K562 (cell line): ENCODE measurements around the gene VPS45. TPM values are rescaled to one million over a fixed set of nuclear protein-coding genes. Genes with fewer than 3 reads are reported as not detected.

Experiments used
- BCOR ChIP-seq: fragments of 450-650 bp; IDR thresholded peaks from 2 replicates; pipeline ENCODE4 v1.6.1; 2016
- CBFA2T3 ChIP-seq: fragments of 450-650 bp; IDR thresholded peaks from 2 replicates; pipeline ENCODE4 v1.6.1; 2017
- CREB1 ChIP-seq, 2 experiments: sonication (generic) in 1 of 2; formaldehyde crosslinking in 1 of 2; IDR thresholded peaks; 2 replicates each; pipeline versions ENCODE4 v1.6.1 to v1.8.0; 2012 to 2022; ENCODE audit warnings: inconsistent platforms in 1 of 2, mild to moderate bottlenecking in 1 of 2, missing genetic modification reagents in 1 of 2, moderate library complexity in 1 of 2
- DMBX1 ChIP-seq: fragments of 250-450 bp; sonication (Bioruptor Pico); IDR thresholded peaks from 2 replicates; pipeline ENCODE4 v1.8.0; 2022; ENCODE audit warnings: inconsistent platforms, mild to moderate bottlenecking, moderate library complexity, borderline replicate concordance
- DNMT1 ChIP-seq: fragments of 450-650 bp; IDR thresholded peaks from 2 replicates; pipeline ENCODE4 v1.6.1; 2016; ENCODE audit warnings: antibody characterized with exemption, mild to moderate bottlenecking
- HBP1 ChIP-seq: fragments of 450-650 bp; formaldehyde crosslinking; IDR thresholded peaks from 2 replicates; pipeline ENCODE4 v1.4.0; 2022; ENCODE audit warnings: missing genetic modification characterization
- LARP7 ChIP-seq: fragments of 450-650 bp; IDR thresholded peaks from 2 replicates; pipeline ENCODE4 v1.6.1; 2016
- MGA ChIP-seq: fragments of 450-650 bp; IDR thresholded peaks from 2 replicates; pipeline ENCODE4 v1.6.1; 2016; ENCODE audit warnings: mild to moderate bottlenecking, moderate library complexity
- NBN ChIP-seq: fragments of 450-650 bp; IDR thresholded peaks from 2 replicates; pipeline ENCODE4 v1.6.1; 2016; ENCODE audit warnings: low read depth, mild to moderate bottlenecking
- NR0B1 ChIP-seq: fragments of 450-650 bp; IDR thresholded peaks from one replicate; pipeline ENCODE4 v1.6.1; 2018; ENCODE audit warnings: mild to moderate bottlenecking, moderate library complexity; ENCODE audit not compliant: partially characterized antibody
- PCBP2 ChIP-seq: fragments of 200-400 bp; formaldehyde crosslinking; IDR thresholded peaks from 2 replicates; pipeline ENCODE4 v1.6.1; 2018; ENCODE audit warnings: low read length, low read depth, mild to moderate bottlenecking, moderate library complexity; ENCODE audit not compliant: poor library complexity, severe bottlenecking
- ZC3H11A ChIP-seq: IDR thresholded peaks from 2 replicates; pipeline ENCODE4 v1.6.1; 2012; ENCODE audit warnings: low read depth, low read length, improper control_type of control experiment
- ZKSCAN8 ChIP-seq: fragments of 200-800 bp; sonication (Bioruptor generic); IDR thresholded peaks from 2 replicates; pipeline ENCODE4 v1.6.1; 2016; ENCODE audit warnings: missing genetic modification characterization, missing compliant biosample characterization
- ZNF347 ChIP-seq: fragments of 450-650 bp; formaldehyde crosslinking; IDR thresholded peaks from 2 replicates; pipeline ENCODE4 v1.4.0; 2020; ENCODE audit warnings: low read depth, mild to moderate bottlenecking, moderate library complexity
- polyA plus RNA-seq, 8 experiments: library from polyadenylated mRNA; depleted of rRNA in 4 of 8; stranded (reverse) in 5 of 8; unstranded in 3 of 8; fragments of >200 nt; fragmentation: Nextera tagmentation in 2 of 8; fragmentation: Illumina TruSeq in 1 of 8; extraction: Ambion mirVana in 2 of 8; extraction: Trizol in 1 of 8; gene quantifications; 2 replicates each; pipeline versions ENCODE4 v1.2.1 to v1.2.3, GENCODE V29; 2011 to 2014; ENCODE audit warnings: inconsistent platforms in 1 of 8, missing spikeins in 1 of 8
- total RNA-seq, 7 experiments: library from RNA; depleted of rRNA in 6 of 7; stranded (reverse); fragments of >200 nt in 6 of 7; fragmentation: Illumina TruSeq in 2 of 7; extraction: Trizol in 2 of 7; gene quantifications; 2 replicates each; pipeline versions ENCODE4 v1.2.1 to v1.2.3, GENCODE V29; 2011 to 2021; ENCODE audit warnings: low replicate concordance in 1 of 7

VPS45 gene
- total and polyA plus RNA-seq, 9 of the 15 experiments (the other 6 are each of a cell fraction or from before 2014, with no cell fraction given), result 17.9 to 48.2 (median 34.4) TPM

- TF ChIP-seq ZC3H11A (no peak), DMBX1 (CRISPR knock-in tag) (no peak), HBP1 (CRISPR knock-in tag) (no peak), PCBP2 (no peak), BCOR (no peak), CREB1 (IDR thresholded peaks at IDR 0.05) (no peak), CREB1 (CRISPR knock-in tag; IDR thresholded peaks at IDR 0.05) (no peak), DNMT1 (no peak), CBFA2T3 (peak; percentile 24; the same call in 1 of the 2 replicates), ZNF347 (CRISPR knock-in tag) (no peak), MGA (no peak), LARP7 (no peak), ZKSCAN8 (CRISPR knock-in tag) (no peak), NBN (no peak; the same call in 1 of the 2 replicates), NR0B1 (no peak)
These were observed 77.0 kb downstream of the VPS45 start (continued) for GRCh38 chr1:150144606-150145005.
